Activated T-cell treated with anti-CD3 and anti-CD28 coated beads, Interleukin-2, amount 50 U/mL, for 48 hours (primary cell): ENCODE results near the gene IRS2.
"Not testable (repeated sequence)": the region's sequence is repeated elsewhere in the genome, so short reads cannot be mapped to it uniquely, and the experiment has no call there.

ENCODE experiments used
- DNase-seq, 2 experiments: peaks; one replicate each; pipeline ENCODE4 v3.0.0-alpha.2; 2020

The IRS2 gene

GRCh38 chr13:109749365-109749764 lies 37.0 kb downstream of the IRS2 start:
- no peak for DNase-seq

- no peak for DNase-seq
Observed at GRCh38 chr13:109748677-109749076, 37.7 kb downstream of the IRS2 start.

- DNase-seq = no peak
Observed at GRCh38 chr13:109747524-109747923, 38.9 kb downstream of the IRS2 start.

- no peak for DNase-seq
Observed at GRCh38 chr13:109746364-109746763, 40.0 kb downstream of the IRS2 start.

- DNase-seq = no peak
Observed at GRCh38 chr13:109745702-109746101, 40.7 kb downstream of the IRS2 start.

GRCh38 chr13:109745060-109745459 lies 41.3 kb downstream of the IRS2 start:
- DNase-seq = no peak

- DNase-seq = no peak
Observed at GRCh38 chr13:109744512-109745051, 41.8 kb downstream of the IRS2 start.

- DNase-seq = no peak
Observed at GRCh38 chr13:109743706-109744453, 42.5 kb downstream of the IRS2 start.

- DNase-seq = no peak
Observed at GRCh38 chr13:109741966-109742365, 44.4 kb downstream of the IRS2 start.

- DNase-seq = no peak
Observed at GRCh38 chr13:109740721-109741120, 45.7 kb downstream of the IRS2 start.

GRCh38 chr13:109740121-109740520 lies 46.3 kb downstream of the IRS2 start:
- DNase-seq = no peak

GRCh38 chr13:109738298-109738746 lies 48.1 kb downstream of the IRS2 start:
- no peak for DNase-seq

- no peak for DNase-seq
Observed at GRCh38 chr13:109737606-109738005, 48.8 kb downstream of the IRS2 start.

- no peak for DNase-seq
Observed at GRCh38 chr13:109737046-109737573, 49.3 kb downstream of the IRS2 start.

GRCh38 chr13:109735436-109735966 lies 50.9 kb downstream of the IRS2 start:
- no peak for DNase-seq

- DNase-seq = no peak
Observed at GRCh38 chr13:109734002-109734785, 52.2 kb downstream of the IRS2 start.

GRCh38 chr13:109733550-109733949 lies 52.8 kb downstream of the IRS2 start:
- DNase-seq = no peak

- DNase-seq = not testable (repeated sequence)
Observed at GRCh38 chr13:109732470-109733170, 53.8 kb downstream of the IRS2 start.

- DNase-seq = no peak
Observed at GRCh38 chr13:109730812-109731335, 55.5 kb downstream of the IRS2 start.

- DNase-seq = no peak
Observed at GRCh38 chr13:109728791-109729731, 57.3 kb downstream of the IRS2 start.

- no peak for DNase-seq
Observed at GRCh38 chr13:109728061-109728460, 58.3 kb downstream of the IRS2 start.
